Skin epidermis (tissue), 12 donors: ENCODE measurements around the gene RRP9.

ENCODE experiments used
- H3K27ac ChIP-seq, 21 experiments: fragments of 200-600 bp; sonication (generic) in 11 of 21; one replicate each; pipeline ENCODE4 v1.5.0; 2020; ENCODE audit warnings: mild to moderate bottlenecking in 3 of 21, inconsistent platforms in 2 of 21, moderate library complexity in 2 of 21
- H3K4me3 ChIP-seq, 7 experiments: fragments of 200-600 bp; sonication (generic) in 2 of 7; one replicate each; pipeline ENCODE4 v1.5.0; 2020; ENCODE audit warnings: inconsistent platforms in 2 of 7, mild to moderate bottlenecking in 2 of 7, moderate library complexity in 1 of 7

Gene RRP9

GRCh38 chr3:51958603-51959521, 17.2 kb upstream of the RRP9 start:
- no peak overlapping the region for H3K27ac ChIP-seq
- H3K4me3 ChIP-seq, result no peak overlapping the region

- no peak overlapping the region for H3K27ac ChIP-seq
- no peak overlapping the region for H3K4me3 ChIP-seq
These were observed 16.0 kb upstream of the RRP9 start for GRCh38 chr3:51957520-51958205.

GRCh38 chr3:51955893-51956770, 14.4 kb upstream of the RRP9 start:
- Histone ChIP-seq H3K4me3 (peak overlapping the region; percentile 12 to 39 (median 20)), H3K27ac (peak overlapping the region in 4 of 21 experiments; percentile 9 to 62 (median 30))

GRCh38 chr3:51955175-51955892, 13.6 kb upstream of the RRP9 start, which contains the start of gene GPR62:
Gene GPR62, plus strand, starts transcription at chr3:51955381. Its CDS starts 272 bp downstream, at chr3:51955653.
- H3K27ac ChIP-seq, result peak within 1 kb of the TSS in 4 of 21 experiments; percentile 9 to 62 (median 30)
- peak within 1 kb of the TSS; percentile 12 to 39 (median 20) for H3K4me3 ChIP-seq

- Histone ChIP-seq H3K4me3 (no peak overlapping the region), H3K27ac (no peak overlapping the region)
These were observed 13.0 kb upstream of the RRP9 start for GRCh38 chr3:51954713-51955112.

- Histone ChIP-seq H3K4me3 (no peak overlapping the region), H3K27ac (no peak overlapping the region)
These were observed 12.4 kb upstream of the RRP9 start for GRCh38 chr3:51954105-51954504.

- H3K27ac ChIP-seq, result no peak overlapping the region
- no peak overlapping the region for H3K4me3 ChIP-seq
These were observed 11.7 kb upstream of the RRP9 start for GRCh38 chr3:51953445-51953844.

GRCh38 chr3:51950899-51951298, 9.2 kb upstream of the RRP9 start:
- no peak overlapping the region for H3K27ac ChIP-seq
- no peak overlapping the region for H3K4me3 ChIP-seq

- no peak overlapping the region for H3K4me3 ChIP-seq
- H3K27ac ChIP-seq, result no peak overlapping the region
These were observed 7.4 kb upstream of the RRP9 start for GRCh38 chr3:51949121-51949520.

- Histone ChIP-seq H3K27ac (no peak overlapping the region), H3K4me3 (no peak overlapping the region)
These were observed 6.4 kb upstream of the RRP9 start for GRCh38 chr3:51948016-51948580.

GRCh38 chr3:51947215-51947900, 5.7 kb upstream of the RRP9 start:
- Histone ChIP-seq H3K27ac (no peak overlapping the region), H3K4me3 (no peak overlapping the region)

- Histone ChIP-seq H3K27ac (no peak overlapping the region), H3K4me3 (no peak overlapping the region)
These were observed 5.1 kb upstream of the RRP9 start for GRCh38 chr3:51946796-51947195.

GRCh38 chr3:51945926-51946705, 4.4 kb upstream of the RRP9 start:
- H3K4me3 ChIP-seq, result no peak overlapping the region

GRCh38 chr3:51945031-51945840, 3.5 kb upstream of the RRP9 start:
- Histone ChIP-seq H3K4me3 (no peak overlapping the region), H3K27ac (no peak overlapping the region)

More at GRCh38 chr3:51945926-51946705, 4.4 kb upstream of the RRP9 start:
- no peak overlapping the region for H3K27ac ChIP-seq

GRCh38 chr3:51944451-51945021, 2.8 kb upstream of the RRP9 start:
- no peak overlapping the region for H3K4me3 ChIP-seq
- H3K27ac ChIP-seq, result no peak overlapping the region
